ENCODE results near the gene OR1E1. TPM values are rescaled to one million over a fixed set of nuclear protein-coding genes. Genes with fewer than 3 reads are reported as not detected.

OR1E1 gene
- total RNA-seq = not detected in 2 replicates

GRCh38 chr17:3398310-3398709, at the start of gene OR1E1:
Gene OR1E1, minus strand, starts transcription at chr17:3398410. Its CDS starts 0 bp downstream, at chr17:3398410.

GRCh38 chr17:3433741-3434140, 35.5 kb upstream of the OR1E1 start, which contains the start of gene OR1E2:
Gene OR1E2, minus strand, starts transcription at chr17:3433841. Its CDS starts 0 bp downstream, at chr17:3433841.

GRCh38 chr17:3411070-3411469, 12.9 kb upstream of the OR1E1 start, which contains the start of gene OR3A3:
Gene OR3A3, plus strand, starts transcription at chr17:3411370.

GRCh38 chr17:3385869-3386816, 12.1 kb downstream of the OR1E1 start, which contains the start of gene OR3A2:
Gene OR3A2, minus strand, starts transcription at chr17:3386308.

Other genes with a start within 250 kb of the OR1E1 start
- gene OR1A2, start 200.9 kb downstream of the OR1E1 start, total RNA-seq = not detected in 2 replicates
- gene OR1A1, start 190.7 kb downstream of the OR1E1 start, total RNA-seq = not detected in 2 replicates
- under 0.01 TPM in 2 replicates for gene OR3A1, start 100.0 kb downstream of the OR1E1 start, total RNA-seq
- gene OR3A2, start 12.1 kb downstream of the OR1E1 start, total RNA-seq = not detected in 2 replicates
- gene OR3A3, start 13.0 kb upstream of the OR1E1 start, total RNA-seq = not detected in 2 replicates
- gene OR1E2, start 35.4 kb upstream of the OR1E1 start, total RNA-seq = not detected in 2 replicates
- 1.5 TPM in 1 of 2 replicates, not detected in the other for gene SPATA22, start 73.4 kb upstream of the OR1E1 start, total RNA-seq
- gene ASPA, start 77.6 kb upstream of the OR1E1 start, total RNA-seq = 0.19 and 0.85 TPM in 2 replicates
- 0.77 and 2.0 TPM in 2 replicates for gene TRPV3, start 159.4 kb upstream of the OR1E1 start, total RNA-seq
- 0.58 and 1.7 TPM in 2 replicates for gene TRPV1, start 211.0 kb upstream of the OR1E1 start, total RNA-seq
- gene SHPK, start 237.8 kb upstream of the OR1E1 start, total RNA-seq = 11.7 and 13.0 TPM in 2 replicates
- 9.6 and 32.1 TPM in 2 replicates for gene CTNS, start 238.3 kb upstream of the OR1E1 start, total RNA-seq